Psoas muscle (tissue), 8 donors: ENCODE data around the gene DLX4. TPM values are rescaled to one million over a fixed set of nuclear protein-coding genes. Genes with fewer than 3 reads are reported as not detected.

Experiments used
- ATAC-seq, 4 donors: fragments of 200-7000 bp; cut with Tn5 transposase; one replicate each; pipeline ENCODE4 v1.9.1; 2020; ENCODE audit warnings: moderate library complexity in 3 of 4, mild to moderate bottlenecking in 2 of 4
- DNase-seq, 2 donors: peaks; one replicate each; pipeline ENCODE4 v3.0.0-alpha.2; 2020
- H3K27ac ChIP-seq: fragments of 200-600 bp; one replicate; pipeline ENCODE4 v1.8.0; 2022
- H3K27me3 ChIP-seq, 3 donors: fragments of 200-600 bp in 1 of 3; one replicate each; pipeline versions ENCODE4 v1.6.1 to v1.8.0; 2013 to 2022; ENCODE audit warnings: low read length in 2 of 3, mild to moderate bottlenecking in 2 of 3, moderate library complexity in 1 of 3; ENCODE audit not compliant: insufficient read depth in 3 of 3
- H3K36me3 ChIP-seq, 2 donors: fragments of 200-600 bp in 1 of 2; one replicate each; pipeline versions ENCODE4 v1.6.1 to v1.8.0; 2013 to 2022; ENCODE audit warnings: low read depth in 1 of 2, mild to moderate bottlenecking in 1 of 2, moderate library complexity in 1 of 2; ENCODE audit not compliant: insufficient read depth in 1 of 2
- H3K4me1 ChIP-seq: fragments of 200-600 bp; one replicate; pipeline ENCODE4 v1.8.0; 2022
- H3K4me3 ChIP-seq: fragments of 200-600 bp; one replicate; pipeline ENCODE4 v1.8.0; 2022; ENCODE audit warnings: mild to moderate bottlenecking
- H3K9me3 ChIP-seq: fragments of 200-600 bp; one replicate; pipeline ENCODE4 v1.8.0; 2022
- CTCF ChIP-seq: fragments of 200-600 bp; IDR thresholded peaks from one replicate; pipeline ENCODE4 v1.8.0; 2022; ENCODE audit warnings: antibody characterized with exemption
- WGBS, 3 donors: extraction: QIAGEN DNeasy Blood & Tissue Kit; methylation state at CpG; one replicate each; pipeline versions ENCODE4 v1.1.6 to v1.1.7; 2013; 5-methylcytosine and 5-hydroxymethylcytosine counted together
- intact Hi-C, 2 donors: fragments of 100-400 bp; cut with DNase I; formaldehyde crosslinking; loops; one replicate each; pipeline versions ENCODE4 v1.11.0 to v1.14.2; 2022
- polyA plus RNA-seq, 3 donors: library from polyadenylated mRNA; stranded (reverse); fragments of 200-250 nt; gene quantifications; one replicate each; pipeline ENCODE4 v1.2.3, GENCODE V29; 2013
- total RNA-seq, 4 donors: library from RNA; stranded (reverse); fragmentation: NEBNext Ultra II Directional in 2 of 4; extraction: Animal tissue kit (Norgen Biotek cat#: 25700) in 2 of 4; gene quantifications; one replicate each; pipeline versions ENCODE4 v1.2.1 to v1.2.4, GENCODE V29; 2021 to 2023
- donor health status: healthy with polysubstance abuse.
- donor health status: DM: no; HTN: no; CAD: no; lungs with moderate emphysema.
- donor health status: Bipolar disorder and iron deficiency.
- donor health status: healthy.
- donor health status: DM: yes; HTN: yes; CAD: no.
- donor health status: DM: no; HTN: no; CAD: no.
- donor health status: DM: no; HTN: no; CAD: no.
- donor health status: DM: yes; HTN: yes; CAD: no.

DLX4 gene
- total and polyA plus RNA-seq, 7 donors = not detected

GRCh38 chr17:49997301-49997650 is 28.3 kb downstream of the DLX4 start:
- H3K4me1 ChIP-seq = peaks cover 19% of the 10 kb centered on the region
- 25 to 38% (median 26%) methylated on average over 6 of the region's 6 CpGs for WGBS, 3 donors
- intact Hi-C loops = loop anchor here (2.0 to 10.0 kb wide), 7 partner anchors 115 to 430 kb away; no protein-coding TSS in a partner anchor
- TF ChIP-seq CTCF = no peak
- H3K4me3 ChIP-seq = peak overlapping the region; percentile 67
- DNase-seq (no peak), ATAC-seq (no peak)
- peaks cover 0 to 91% (median 28%) of the 10 kb centered on the region in 3 donors for H3K27me3 ChIP-seq
- no peak overlapping the region for H3K27ac ChIP-seq
- H3K9me3 ChIP-seq = no peaks in the 10 kb centered on the region
- no peaks in the 10 kb centered on the region for H3K36me3 ChIP-seq

GRCh38 chr17:49997773-49998703 is 29.0 kb downstream of the DLX4 start:
- WGBS, 3 donors = 33 to 42% (median 34%) methylated on average over 20 of the region's 20 CpGs
- no peak overlapping the region for H3K4me3 ChIP-seq
- intact Hi-C loops = loop anchor here (1.0 to 10.0 kb wide), 9 partner anchors 45 to 431 kb away; no protein-coding TSS in a partner anchor

GRCh38 chr17:49998836-49999511 is 30.0 kb downstream of the DLX4 start:
- peaks cover 16% of the 10 kb centered on the region for H3K4me1 ChIP-seq
- H3K27ac ChIP-seq = no peak overlapping the region
- no peaks in the 10 kb centered on the region for H3K36me3 ChIP-seq
- DNase-seq (no peak), ATAC-seq (no peak)
- intact Hi-C loops = loop anchor here (1.0 to 10.0 kb wide), 7 partner anchors 46 to 432 kb away; no protein-coding TSS in a partner anchor
- 45 to 52% (median 50%) methylated on average over 11 of the region's 11 CpGs for WGBS, 3 donors
- H3K4me3 ChIP-seq = no peak overlapping the region
- peaks cover 0 to 88% (median 21%) of the 10 kb centered on the region in 3 donors for H3K27me3 ChIP-seq
- no peaks in the 10 kb centered on the region for H3K9me3 ChIP-seq
- TF ChIP-seq CTCF = no peak

More at GRCh38 chr17:49997773-49998703, 29.0 kb downstream of the DLX4 start:
- peaks cover 19% of the 10 kb centered on the region for H3K4me1 ChIP-seq
- peaks cover 0 to 89% (median 25%) of the 10 kb centered on the region in 3 donors for H3K27me3 ChIP-seq
- peak; percentile 97 for TF ChIP-seq CTCF
- no peak overlapping the region for H3K27ac ChIP-seq
- no peaks in the 10 kb centered on the region for H3K9me3 ChIP-seq
- no peaks in the 10 kb centered on the region for H3K36me3 ChIP-seq
- DNase-seq (peak; percentile 70 to 79), ATAC-seq (peak; percentile 81 to 87 (median 83))

GRCh38 chr17:50003911-50004310 is 34.9 kb downstream of the DLX4 start:
- no peaks in the 10 kb centered on the region for H3K4me1 ChIP-seq
- H3K4me3 ChIP-seq = no peak overlapping the region
- H3K9me3 ChIP-seq = peaks cover 9% of the 10 kb centered on the region
- 67 to 71% (median 68%) methylated on average over 4 of the region's 4 CpGs for WGBS, 3 donors
- DNase-seq (no peak), ATAC-seq (no peak)
- no peak overlapping the region for H3K27ac ChIP-seq
- H3K36me3 ChIP-seq = no peaks in the 10 kb centered on the region
- H3K27me3 ChIP-seq = peaks cover 0 to 71% (median 5%) of the 10 kb centered on the region in 3 donors
- intact Hi-C loops = no loop called here
- no peak for TF ChIP-seq CTCF
